Stimulated activated CD8-positive, alpha-beta memory T cell treated with anti-CD3 and anti-CD28 coated beads, Interleukin-4, amount 100 ng/mL, for 4 hours (primary cell): ENCODE measurements around the gene PARP12.

ENCODE experiments used
- DNase-seq, 2 donors: peaks; one replicate each; pipeline ENCODE4 v3.0.0-alpha.2; 2020; ENCODE audit warnings: low read depth in 2 of 2, low spot score in 1 of 2

The PARP12 gene

DNA sequence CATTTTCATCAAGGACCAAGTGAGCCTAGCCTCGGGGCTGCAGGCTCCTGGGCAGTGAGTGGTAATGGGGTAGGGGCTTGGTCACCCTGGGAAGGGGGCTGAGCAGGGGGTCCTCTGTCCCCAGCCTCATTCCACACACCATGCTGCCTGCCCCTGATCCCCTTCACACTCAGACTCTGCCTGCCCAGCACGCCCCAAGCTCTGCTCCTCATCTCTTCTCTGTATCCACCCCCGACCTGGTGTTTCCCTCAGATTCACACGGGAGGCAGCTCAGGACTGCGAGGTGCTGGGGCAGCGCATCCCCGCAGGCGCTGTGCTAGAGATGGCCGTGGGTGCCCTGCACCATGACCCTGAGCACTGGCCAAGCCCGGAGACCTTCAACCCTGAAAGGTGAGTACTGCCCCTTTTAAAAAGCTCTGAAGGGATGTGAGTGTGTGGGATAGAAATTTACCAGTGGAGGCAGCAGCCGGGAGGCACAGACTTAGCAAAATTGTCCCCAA is 47.2 kb downstream of the PARP12 start:
- no peak for DNase-seq

DNA sequence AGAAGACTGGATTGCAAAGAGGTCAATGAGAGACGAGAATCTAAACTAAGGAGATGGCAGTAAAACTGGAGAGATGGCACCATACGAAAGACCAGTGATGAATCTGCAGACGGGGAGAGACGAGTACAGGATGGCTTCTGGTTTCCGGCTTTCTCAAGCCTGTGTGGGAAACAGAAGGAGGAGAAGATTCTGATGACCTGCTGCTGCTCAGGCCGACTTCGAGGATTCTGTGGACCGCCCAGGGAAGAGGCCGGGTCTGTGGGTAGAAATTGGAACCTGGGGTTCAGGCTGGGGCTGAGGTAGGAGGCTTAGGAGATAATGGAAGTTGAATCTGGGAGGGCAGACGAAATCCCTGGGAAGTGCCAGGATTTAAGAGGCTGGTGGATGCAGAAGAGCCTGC is 48.6 kb downstream of the PARP12 start:
- DNase-seq, result no peak

DNA sequence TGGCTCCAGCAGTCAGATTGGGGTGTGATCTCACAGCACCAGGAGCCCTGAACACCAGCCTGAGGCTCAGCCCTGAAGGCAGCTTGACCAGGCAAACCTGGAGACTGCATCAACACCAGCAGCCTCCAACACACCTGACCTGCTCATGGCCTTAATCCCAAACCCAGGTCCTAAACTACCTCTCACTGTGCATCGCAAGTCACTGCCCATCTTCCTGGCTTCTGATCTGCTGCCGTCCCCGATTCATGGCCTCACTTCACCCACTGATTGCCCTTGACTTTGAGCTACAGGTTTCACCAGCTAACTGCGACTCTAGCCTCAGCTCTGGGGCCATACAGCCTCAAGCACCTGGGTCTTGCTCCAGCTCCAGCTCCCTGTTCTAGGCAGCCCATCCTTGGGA is 49.1 kb downstream of the PARP12 start:
- no peak for DNase-seq

DNA sequence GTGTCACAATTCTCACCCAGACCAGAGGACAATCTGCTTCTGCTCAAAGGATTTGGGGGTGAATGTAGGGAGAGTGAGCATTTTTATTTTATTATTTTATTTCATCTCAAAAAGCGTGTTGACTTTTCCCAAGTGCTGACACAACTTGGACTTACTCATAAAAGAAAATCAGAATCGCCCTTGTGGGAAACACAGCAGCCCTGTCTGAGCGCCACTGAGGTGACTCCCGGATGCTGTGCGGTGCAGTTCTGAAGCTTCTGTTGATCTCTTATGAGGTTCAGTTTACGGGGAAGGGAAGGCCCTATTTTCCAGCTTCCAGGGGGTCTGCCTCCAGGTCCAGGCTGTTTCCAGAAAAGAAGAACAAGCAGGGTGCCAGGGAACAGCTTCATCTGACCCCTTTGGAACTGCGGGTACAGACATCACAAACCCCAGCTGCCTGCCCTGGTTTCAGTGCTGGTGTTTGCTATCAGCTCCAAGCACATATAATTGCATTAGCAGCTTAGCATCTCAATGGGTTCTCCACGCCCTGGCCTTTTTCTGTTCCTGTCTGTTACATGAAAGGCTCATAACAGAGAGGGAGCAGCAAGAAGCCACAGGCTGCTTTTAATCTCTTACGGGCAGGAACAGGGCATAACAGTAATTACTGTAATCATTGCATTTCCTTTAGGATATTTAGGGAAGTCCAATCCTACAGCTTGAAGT is 52.4 kb downstream of the PARP12 start:
- DNase-seq, result no peak

DNA sequence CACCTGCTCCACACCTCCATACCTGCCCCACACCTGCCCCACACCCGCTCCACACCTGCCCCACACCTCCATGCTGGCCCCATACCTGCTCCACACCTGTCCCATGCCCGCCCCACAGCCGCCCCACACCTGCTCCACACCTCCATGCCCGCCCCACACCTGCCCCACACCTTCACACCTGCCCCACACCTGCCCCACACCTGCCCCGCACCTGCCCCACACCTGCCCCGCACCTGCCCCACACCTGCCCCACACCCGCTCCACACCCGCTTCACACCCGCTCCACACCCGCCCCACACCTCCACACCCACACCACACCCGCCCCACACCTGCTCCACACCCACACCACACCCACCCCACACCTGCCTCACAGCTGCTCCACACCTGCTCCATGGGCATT is 53.0 kb downstream of the PARP12 start:
- DNase-seq, result no peak

DNA sequence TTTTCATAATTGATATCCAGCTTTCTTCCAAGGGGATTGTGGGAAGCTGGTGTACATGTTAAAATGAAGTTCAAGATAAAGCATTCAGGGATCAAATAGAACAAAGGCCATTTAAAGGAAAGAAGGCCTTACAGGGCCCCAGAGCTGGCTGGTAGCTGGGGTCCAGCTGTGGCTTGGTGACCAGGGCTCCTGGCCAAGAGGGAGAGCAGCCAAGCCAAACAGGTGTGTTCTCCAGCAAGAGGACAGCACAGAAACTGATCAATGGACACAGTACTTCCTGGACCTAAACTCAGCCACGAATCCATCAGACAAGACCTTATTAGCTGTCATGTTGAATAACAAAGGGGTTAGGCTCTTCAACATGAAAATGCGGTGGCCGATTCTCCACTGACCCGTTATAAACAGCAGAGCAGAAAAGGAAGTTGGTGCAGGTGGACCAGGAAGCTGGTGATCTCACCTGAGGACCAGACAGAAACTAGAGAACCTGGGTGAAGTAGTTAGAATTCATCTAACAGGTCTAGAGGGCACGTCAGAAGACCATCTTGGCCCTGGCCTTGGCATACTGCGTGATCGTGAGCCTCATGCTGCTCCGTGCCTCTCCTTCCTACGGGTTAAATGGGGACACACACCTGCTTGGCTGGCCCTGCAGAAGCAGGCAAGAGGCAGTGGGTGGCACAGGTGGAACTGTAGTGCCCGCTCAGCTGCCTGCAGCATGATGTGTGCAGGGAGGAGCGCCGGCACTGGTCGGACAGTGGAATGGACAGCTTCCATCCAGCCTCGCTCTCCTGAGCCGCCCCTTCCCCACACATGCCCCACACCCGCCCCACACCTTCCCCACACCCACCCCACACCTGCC is 53.8 kb downstream of the PARP12 start:
- no peak for DNase-seq

DNA sequence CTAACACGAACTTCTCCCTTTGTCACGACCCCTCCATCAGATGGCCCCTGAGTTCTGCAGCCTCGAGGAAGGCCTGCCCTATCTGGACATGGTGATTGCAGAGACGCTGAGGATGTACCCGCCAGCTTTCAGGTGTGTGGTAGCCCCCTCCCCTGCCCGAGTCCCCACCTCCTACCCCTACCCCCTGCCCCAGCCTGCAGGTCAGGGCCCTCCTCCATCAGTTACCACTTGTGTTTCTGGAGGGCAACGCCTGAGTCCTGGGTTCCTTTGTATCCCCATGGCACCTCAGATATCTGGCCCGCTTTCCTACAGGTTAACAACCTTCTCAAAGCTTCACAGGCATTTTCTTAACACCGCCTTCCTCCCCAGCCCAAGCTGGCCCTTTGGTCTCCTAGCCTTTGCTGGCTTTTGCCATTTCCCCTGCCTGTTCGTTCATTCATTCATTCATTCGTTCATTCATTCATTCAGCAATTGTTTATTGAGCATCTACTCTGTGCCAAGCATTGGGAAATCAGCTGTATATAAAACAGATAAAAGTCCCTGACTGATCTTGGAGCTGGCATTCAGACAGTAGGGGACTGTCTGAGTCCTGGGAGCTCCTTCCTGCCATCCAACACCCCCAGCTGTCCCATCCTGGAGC is 55.6 kb downstream of the PARP12 start:
- no peak for DNase-seq

DNA sequence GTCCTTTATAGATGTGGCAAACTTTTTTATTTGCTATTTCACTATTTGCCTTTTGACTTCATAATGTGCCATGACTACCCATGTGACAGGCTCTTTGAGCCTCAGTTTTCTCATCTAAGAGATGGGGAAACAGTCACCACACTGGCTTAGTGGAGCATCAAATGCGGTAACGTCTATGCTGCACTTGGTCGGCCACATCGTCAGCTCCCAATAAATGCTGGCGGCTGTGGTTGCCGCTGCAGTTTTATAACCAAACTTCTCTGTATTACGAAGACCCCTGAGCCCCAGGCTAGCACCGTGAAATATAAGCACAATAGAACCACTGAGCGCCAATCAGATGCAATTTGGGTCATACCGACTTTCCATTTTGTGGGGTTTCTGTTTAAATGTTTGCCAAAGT is 56.2 kb downstream of the PARP12 start:
- no peak for DNase-seq

DNA sequence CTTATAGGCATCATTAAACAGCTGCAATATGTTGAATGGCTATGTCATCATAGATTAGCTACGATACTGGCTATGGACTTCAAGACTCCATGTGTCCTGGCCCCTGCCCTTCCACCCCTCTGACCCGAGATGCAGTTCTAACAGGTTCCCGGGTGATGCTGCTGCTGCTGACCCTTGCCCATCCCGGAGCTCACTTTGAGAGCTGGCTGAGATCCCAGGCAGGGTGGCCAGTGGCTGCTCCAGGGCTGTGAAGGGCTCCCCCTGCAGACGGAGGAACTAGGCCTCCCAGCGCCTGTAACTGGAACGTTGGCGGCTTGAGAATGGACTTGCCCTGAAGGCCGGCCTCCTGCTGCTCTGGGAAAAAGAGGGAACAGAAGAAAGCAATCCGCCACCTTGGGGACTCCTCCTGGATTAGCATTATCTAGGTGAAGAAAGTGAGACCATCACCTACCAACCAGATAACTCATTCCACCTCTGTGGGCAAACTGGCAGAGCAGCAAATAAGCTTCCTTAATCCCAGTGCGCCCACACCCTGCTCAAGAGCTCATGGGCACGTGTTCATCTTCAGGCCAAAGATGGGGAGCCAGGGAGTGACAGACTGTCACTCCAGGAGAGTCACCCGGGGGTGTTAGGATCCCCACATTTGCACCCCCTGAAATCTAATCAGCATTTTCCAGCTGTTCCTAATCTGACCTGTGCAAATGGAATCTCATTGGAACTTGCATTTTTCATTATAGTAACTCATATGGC is 56.8 kb downstream of the PARP12 start:
- no peak for DNase-seq

DNA sequence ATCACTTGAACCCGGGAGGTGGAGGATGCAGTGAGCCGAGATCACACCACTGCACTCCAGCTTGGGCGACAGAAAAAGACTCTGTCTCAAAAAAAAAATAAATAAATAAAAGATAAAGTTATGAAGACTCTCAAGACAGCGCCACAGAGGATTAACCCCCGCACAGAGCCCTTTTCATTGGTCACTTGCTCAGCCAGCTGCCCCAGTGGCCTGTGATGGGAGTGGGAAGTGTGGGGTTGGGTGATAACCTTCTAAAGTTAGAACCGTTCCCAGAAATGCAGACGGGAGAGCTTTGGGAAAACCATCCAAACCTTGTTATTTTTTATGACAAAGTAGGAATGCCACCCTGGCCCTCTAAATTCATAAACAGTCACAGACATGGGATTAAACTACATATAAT is 57.4 kb downstream of the PARP12 start:
- no peak for DNase-seq

DNA sequence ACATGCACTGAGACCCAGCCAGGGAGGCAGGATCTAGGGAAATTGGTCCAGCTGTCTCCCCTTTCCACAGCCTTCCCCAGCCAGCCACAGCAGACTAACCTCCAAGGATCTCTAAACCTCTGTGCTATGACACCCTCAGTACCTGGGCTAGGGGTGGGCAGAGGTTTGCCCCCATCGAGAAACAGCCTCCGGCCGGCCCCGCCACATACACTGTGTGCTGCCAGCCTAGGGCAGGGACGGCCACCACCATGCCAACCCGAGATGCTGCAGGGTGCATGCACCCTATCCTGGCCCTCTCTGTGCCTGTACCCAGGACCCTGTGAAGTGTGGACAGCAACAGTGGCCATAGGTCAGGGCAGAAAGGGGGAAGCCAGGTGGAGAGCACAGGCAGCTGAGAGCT is 58.1 kb downstream of the PARP12 start:
- no peak for DNase-seq

DNA sequence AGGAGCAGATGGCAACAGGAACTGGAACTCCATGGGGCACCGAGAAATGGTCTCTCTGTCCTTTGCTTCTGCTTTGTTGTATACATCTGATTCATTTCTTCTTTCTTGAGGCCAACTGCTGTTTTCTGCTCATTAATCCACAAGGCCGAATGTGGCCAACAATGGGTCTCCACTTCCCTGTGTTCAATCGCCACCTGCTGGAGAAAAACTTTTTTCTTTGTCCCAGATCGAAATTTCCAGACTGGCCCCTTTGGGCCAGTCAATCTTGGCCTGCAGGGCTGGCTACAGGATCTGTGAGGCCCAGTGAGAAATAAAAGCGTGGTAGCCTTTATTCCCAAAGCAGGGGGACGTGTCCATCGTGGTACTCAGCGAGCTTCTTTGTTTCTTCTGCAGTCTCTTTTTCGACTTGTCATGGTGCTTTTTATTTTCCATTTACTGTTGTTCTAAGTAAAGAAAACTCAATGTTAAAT is 58.8 kb downstream of the PARP12 start:
- DNase-seq, result no peak

DNA sequence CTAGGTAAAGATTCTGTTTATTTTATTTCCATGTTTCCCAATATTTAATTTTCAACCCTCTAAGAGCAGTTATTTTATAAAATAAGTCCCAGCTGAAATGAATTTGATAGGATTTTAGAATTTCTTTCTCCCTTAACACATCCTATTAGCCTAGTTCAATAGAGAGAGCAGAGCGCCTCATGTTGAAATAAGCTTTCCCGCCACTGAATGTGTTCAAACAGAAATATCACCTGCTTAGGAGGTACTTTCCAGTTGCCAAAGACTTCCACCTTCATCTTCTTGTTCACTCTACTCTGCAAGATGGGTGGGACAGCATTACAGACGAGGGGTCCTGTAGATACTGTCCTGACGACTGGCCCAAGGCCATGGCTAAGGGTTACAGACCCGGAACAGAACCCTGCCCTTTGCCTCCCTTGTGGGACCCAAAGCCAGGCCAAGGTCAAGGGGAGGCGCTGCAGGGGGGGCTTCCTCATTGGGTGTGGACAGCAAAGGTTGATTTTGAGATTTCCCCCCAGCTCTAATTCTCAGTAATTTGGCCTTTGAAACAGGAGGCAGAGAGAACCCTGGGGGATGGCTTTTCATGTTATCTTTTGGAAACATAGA is 62.0 kb downstream of the PARP12 start:
- no peak for DNase-seq

DNA sequence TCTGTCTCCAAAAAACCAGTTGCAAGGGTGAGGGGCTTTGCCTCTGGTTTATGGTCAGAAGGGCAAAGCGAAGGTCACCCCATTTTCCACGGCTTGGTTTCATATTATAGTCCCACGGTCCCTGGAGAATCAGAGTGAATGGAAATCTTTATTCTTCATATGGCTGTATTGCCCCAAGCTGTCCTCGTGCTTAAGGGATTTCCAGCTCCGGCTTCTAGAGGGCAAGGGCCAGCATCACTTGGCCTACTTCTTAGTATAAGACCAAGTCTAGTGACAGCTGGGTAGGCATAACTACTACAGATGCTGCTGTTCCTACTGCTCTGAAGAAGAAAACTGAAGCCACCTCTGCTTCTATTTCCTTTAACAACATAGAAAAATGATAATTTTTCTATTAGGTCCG is 63.2 kb downstream of the PARP12 start:
- DNase-seq, result no peak

DNA sequence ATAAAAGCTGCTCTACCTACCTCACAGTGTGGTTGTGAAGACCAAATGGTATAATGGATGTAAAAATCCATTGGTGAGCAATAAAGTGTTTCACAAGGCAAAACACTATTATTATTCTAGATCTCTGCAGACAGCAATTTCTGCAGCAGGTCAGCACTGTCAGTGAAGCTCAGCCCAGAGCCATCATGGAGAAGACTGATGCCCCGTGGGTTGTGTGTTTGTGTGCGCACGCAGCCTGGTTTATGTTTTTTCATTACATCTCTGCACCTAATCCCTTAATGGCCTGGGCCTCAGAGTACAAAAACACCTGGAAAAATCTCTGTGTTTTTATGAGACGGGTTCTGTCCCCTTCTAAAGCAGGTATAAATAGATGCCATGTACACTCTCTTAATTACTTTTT is 64.2 kb downstream of the PARP12 start:
- DNase-seq, result no peak

DNA sequence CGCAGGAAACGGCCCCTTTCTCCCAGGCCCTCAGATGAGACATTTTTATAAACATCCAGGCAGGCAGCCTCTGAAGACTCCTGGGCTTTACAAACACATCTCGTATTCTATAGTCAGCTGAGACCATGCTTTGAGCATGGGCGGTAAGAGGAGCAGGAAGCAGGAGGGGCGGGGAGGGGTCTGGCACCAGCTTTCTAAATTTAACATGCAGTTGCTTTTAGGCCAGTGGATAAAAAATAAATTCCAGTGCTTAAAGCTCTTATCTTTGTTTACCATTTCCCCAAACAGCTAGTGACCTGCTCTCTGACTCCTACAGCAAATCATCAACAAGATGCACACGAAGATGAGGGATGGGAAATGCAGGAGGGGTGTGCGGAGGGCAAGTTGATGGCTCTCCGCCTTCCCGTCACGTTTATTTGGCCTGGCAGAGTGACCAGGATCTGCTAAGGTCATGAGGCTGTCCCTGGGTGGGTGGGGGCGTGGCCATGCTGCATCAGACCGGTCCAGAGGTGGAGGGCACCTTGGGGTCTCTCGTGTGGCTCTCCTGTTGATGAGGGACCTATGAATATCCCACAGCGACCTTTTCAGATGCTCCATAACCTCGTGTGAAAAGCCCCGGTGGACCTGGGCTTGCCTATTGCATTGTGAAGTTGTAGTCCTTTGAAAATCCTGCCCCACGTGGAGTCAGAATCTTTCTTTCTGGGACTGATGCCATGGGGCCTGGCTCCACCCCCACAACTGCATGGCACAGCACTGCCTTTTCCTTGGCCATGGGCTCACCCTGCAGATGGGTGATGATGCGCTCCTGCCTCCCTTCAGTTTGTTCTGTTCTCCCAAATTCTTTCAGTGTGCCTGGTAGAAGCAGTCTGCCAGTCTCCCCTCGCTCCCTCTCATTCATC is 67.5 kb downstream of the PARP12 start:
- DNase-seq, result no peak

DNA sequence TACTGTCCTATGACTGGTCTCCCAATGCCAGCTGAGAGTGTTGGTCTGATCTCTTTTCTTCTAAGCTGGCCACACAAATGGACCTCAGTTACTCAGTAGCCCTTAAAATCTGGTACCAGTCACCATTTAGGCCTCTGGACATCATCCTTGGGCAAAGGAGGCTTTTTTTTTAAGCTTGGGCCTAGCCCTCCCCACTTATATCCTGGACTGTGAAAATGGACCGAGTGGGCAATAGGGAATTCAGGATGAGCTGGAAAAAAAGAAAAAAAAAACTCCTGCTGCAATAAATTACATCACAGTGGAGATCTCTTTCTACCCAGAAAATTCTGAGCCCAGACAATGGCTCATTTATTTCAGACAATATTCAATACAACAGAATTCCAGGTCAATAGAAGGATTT is 68.4 kb downstream of the PARP12 start:
- no peak for DNase-seq

DNA sequence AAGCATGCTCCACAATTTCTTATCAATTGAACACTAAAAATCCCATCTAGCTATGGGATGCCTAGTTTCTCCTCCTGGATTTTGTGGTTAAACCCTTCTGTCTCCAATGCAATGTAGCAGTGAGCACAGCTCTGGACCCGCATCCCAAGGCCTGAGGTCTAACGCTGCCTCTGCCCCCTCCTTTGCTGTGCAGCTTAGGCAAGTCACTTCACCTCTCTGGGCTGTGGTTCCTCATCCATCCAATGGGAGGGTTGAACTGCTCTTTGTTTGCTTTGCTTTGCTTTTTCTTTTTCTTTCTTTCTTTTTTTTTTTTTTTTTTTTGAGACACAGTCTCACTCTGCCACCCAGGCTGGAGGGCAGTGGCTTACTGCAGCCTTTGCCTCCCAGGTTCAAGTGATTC is 69.2 kb downstream of the PARP12 start:
- no peak for DNase-seq

DNA sequence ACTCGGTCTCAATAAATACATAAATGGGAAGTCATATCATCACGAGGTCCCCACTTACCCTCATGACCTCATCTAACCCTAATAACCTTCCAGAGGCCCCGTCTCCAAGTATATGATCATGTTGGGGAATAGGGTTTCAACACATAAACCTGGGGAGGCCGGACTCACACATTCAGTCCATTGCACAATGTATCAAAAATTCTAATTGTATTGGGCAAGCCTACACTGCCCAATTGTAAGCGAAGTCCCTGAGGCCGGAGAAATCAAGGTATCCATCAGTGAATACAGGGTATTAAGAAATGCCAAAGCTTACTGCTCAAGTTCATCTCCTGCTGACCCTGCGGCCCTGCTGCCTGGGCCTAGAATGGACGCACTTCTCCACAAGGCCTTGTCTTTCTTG is 69.6 kb downstream of the PARP12 start:
- DNase-seq, result no peak
